Dendritic cell treated with granulocyte-macrophage colony-stimulating factor and Interleukin-4, amounts not matched to agents 40 ng/mL and 50 ng/mL, for 4 days (primary cell): ENCODE results near the gene ROCK2.

Experiments used
- H3K27ac Mint-ChIP-seq: one replicate; pipeline ENCODE4 v1.8.0; 2022; ENCODE audit warnings: mild to moderate bottlenecking, mixed read lengths
- H3K27me3 Mint-ChIP-seq: one replicate; pipeline ENCODE4 v1.8.0; 2022; ENCODE audit warnings: mild to moderate bottlenecking, mixed read lengths
- H3K36me3 Mint-ChIP-seq: one replicate; pipeline ENCODE4 v1.8.0; 2022; ENCODE audit warnings: low read depth, mixed read lengths
- H3K4me1 Mint-ChIP-seq: one replicate; pipeline ENCODE4 v1.8.0; 2022; ENCODE audit warnings: low read depth, mixed read lengths
- H3K4me3 Mint-ChIP-seq: one replicate; pipeline ENCODE4 v1.8.0; 2022; ENCODE audit warnings: mild to moderate bottlenecking, moderate library complexity, mixed read lengths
- H3K9me3 Mint-ChIP-seq: one replicate; pipeline ENCODE4 v1.8.0; 2022; ENCODE audit warnings: mixed read lengths
- intact Hi-C: fragments of 100-400 bp; cut with micrococcal nuclease; formaldehyde crosslinking; loops from one replicate; pipeline ENCODE4 v1.15.0; 2022

The ROCK2 gene

GRCh38 chr2:11321847-11322246 is 22.6 kb downstream of the ROCK2 start:
- intact Hi-C loops, result no loop called here
- H3K4me3 Mint-ChIP-seq, result no peak overlapping the region
- peaks cover 8% of the 10 kb centered on the region for H3K4me1 Mint-ChIP-seq
- no peak overlapping the region for H3K27ac Mint-ChIP-seq
- peaks cover 7% of the 10 kb centered on the region for H3K36me3 Mint-ChIP-seq
- H3K9me3 Mint-ChIP-seq, result no peaks in the 10 kb centered on the region
- no peaks in the 10 kb centered on the region for H3K27me3 Mint-ChIP-seq

- no peaks in the 10 kb centered on the region for H3K9me3 Mint-ChIP-seq
- H3K4me1 Mint-ChIP-seq, result peaks cover 8% of the 10 kb centered on the region
- intact Hi-C loops, result no loop called here
- H3K36me3 Mint-ChIP-seq, result peaks cover 7% of the 10 kb centered on the region
- H3K27me3 Mint-ChIP-seq, result no peaks in the 10 kb centered on the region
- H3K4me3 Mint-ChIP-seq, result no peak overlapping the region
- H3K27ac Mint-ChIP-seq, result no peak overlapping the region
Observed at GRCh38 chr2:11320698-11321492, 23.5 kb downstream of the ROCK2 start.

- no peak overlapping the region for H3K4me3 Mint-ChIP-seq
- no peaks in the 10 kb centered on the region for H3K27me3 Mint-ChIP-seq
- peaks cover 7% of the 10 kb centered on the region for H3K36me3 Mint-ChIP-seq
- H3K27ac Mint-ChIP-seq, result no peak overlapping the region
- no peaks in the 10 kb centered on the region for H3K9me3 Mint-ChIP-seq
- intact Hi-C loops, result no loop called here
- H3K4me1 Mint-ChIP-seq, result peaks cover 8% of the 10 kb centered on the region
Observed at GRCh38 chr2:11319939-11320338, 24.5 kb downstream of the ROCK2 start.

DNA sequence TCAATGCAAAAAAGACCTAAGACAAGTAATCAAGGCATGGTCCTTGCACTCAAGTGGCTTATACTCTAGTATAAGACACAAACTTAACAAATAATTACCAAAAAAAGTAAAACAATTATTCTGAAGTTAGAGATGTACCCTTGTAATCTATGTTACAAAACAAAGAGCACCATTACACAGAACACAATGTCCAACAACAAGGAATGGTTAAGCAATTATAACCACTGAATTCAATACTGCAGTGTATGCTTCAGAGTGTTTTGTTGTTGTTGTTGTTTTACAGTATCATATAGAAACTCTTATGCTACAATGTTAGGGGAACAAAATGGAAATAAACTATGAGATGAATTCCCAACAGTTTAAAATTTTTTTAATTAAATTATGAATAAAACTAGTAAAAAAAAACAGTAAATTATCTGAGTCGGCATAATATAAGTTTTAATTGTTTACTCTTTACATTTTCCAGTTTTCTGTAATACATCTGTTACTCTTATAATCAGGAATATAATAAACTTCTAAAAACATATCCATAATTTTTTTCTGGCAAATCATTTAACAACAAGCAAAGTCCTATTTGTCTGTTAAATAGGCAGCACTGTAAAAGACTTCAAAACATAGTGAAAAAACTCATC is 29.2 kb downstream of the ROCK2 start:
- Mint-ChIP-seq H3K9me3 (no peaks in the 10 kb centered on the region), H3K4me3 (no peak overlapping the region), H3K4me1 (peaks cover 13% of the 10 kb centered on the region), H3K27me3 (no peaks in the 10 kb centered on the region), H3K27ac (no peak overlapping the region), H3K36me3 (peaks cover 7% of the 10 kb centered on the region)
- intact Hi-C loops, result no loop called here

- no peaks in the 10 kb centered on the region for H3K9me3 Mint-ChIP-seq
- peaks cover 13% of the 10 kb centered on the region for H3K4me1 Mint-ChIP-seq
- intact Hi-C loops, result no loop called here
- no peak overlapping the region for H3K27ac Mint-ChIP-seq
- no peaks in the 10 kb centered on the region for H3K27me3 Mint-ChIP-seq
- no peak overlapping the region for H3K4me3 Mint-ChIP-seq
- peaks cover 7% of the 10 kb centered on the region for H3K36me3 Mint-ChIP-seq
Observed at GRCh38 chr2:11314487-11314886, 29.9 kb downstream of the ROCK2 start.

DNA sequence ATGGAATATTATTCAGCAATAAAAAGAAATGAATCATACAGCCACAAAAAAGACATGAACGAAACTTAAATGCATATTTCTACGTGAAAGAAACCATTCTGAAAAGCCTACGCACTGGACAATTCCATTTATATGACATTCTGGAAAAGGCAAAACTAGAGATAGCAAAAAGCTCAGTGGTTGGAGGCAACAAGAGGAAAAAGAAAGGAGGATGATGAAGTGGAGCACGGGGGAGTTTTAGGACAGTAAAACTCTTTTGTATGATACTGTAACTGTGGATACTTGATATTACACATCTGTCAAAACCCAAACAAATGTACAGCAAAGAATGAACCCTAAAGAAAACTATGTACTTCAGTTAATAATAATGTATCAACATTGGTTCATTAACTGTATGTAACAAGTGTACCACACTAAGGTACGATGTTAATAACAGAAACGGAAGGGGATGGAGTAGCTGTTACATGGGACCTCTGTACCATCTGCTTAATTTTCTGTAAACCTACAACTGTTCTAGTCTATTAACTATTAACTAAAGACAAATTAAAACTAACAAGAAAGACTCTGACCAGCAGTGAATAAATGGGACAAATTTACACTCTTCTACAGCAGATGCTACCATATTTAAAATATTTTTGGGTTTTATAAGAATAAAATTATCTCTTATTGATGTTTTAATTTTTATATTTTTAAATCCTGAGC is 31.5 kb downstream of the ROCK2 start:
- peaks cover 15% of the 10 kb centered on the region for H3K4me1 Mint-ChIP-seq
- no peaks in the 10 kb centered on the region for H3K27me3 Mint-ChIP-seq
- no peaks in the 10 kb centered on the region for H3K36me3 Mint-ChIP-seq
- no peak overlapping the region for H3K27ac Mint-ChIP-seq
- no peak overlapping the region for H3K4me3 Mint-ChIP-seq
- intact Hi-C loops, result no loop called here
- no peaks in the 10 kb centered on the region for H3K9me3 Mint-ChIP-seq

- H3K4me1 Mint-ChIP-seq, result peaks cover 29% of the 10 kb centered on the region
- H3K27me3 Mint-ChIP-seq, result no peaks in the 10 kb centered on the region
- H3K36me3 Mint-ChIP-seq, result no peaks in the 10 kb centered on the region
- H3K27ac Mint-ChIP-seq, result no peak overlapping the region
- no peaks in the 10 kb centered on the region for H3K9me3 Mint-ChIP-seq
- no peak overlapping the region for H3K4me3 Mint-ChIP-seq
- intact Hi-C loops, result no loop called here
Observed at GRCh38 chr2:11311543-11311942, 32.9 kb downstream of the ROCK2 start.

GRCh38 chr2:11310212-11310611 is 34.2 kb downstream of the ROCK2 start:
- Mint-ChIP-seq H3K27me3 (no peaks in the 10 kb centered on the region), H3K36me3 (no peaks in the 10 kb centered on the region), H3K4me1 (peaks cover 34% of the 10 kb centered on the region), H3K4me3 (no peak overlapping the region), H3K27ac (no peak overlapping the region), H3K9me3 (no peaks in the 10 kb centered on the region)
- intact Hi-C loops, result no loop called here

GRCh38 chr2:11309706-11310105 is 34.7 kb downstream of the ROCK2 start:
- Mint-ChIP-seq H3K4me1 (peaks cover 34% of the 10 kb centered on the region), H3K9me3 (no peaks in the 10 kb centered on the region), H3K4me3 (no peak overlapping the region), H3K27ac (no peak overlapping the region), H3K27me3 (no peaks in the 10 kb centered on the region), H3K36me3 (no peaks in the 10 kb centered on the region)
- intact Hi-C loops, result no loop called here

- Mint-ChIP-seq H3K4me3 (no peak overlapping the region), H3K27me3 (no peaks in the 10 kb centered on the region), H3K36me3 (no peaks in the 10 kb centered on the region), H3K4me1 (peaks cover 34% of the 10 kb centered on the region), H3K9me3 (no peaks in the 10 kb centered on the region), H3K27ac (no peak overlapping the region)
- intact Hi-C loops, result no loop called here
Observed at GRCh38 chr2:11307764-11308415, 36.5 kb downstream of the ROCK2 start.

DNA sequence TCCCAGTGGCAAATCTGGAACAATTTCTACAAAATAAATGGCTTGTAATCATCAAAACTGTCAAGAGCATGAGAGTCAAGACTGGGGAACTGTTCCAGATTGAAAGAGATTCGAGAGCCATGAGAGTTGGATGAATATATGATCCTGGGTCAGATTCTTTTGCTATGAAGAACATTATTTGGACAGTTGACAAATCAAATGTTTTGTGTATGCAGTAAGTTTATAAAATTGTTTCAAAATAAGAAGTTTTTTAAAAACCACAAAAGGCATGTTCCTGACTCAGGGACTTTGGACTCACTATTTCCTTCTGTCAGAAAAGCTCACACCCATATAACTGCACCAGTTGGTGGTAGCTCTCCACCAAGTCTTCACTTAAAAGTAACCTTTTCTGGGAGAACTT is 38.5 kb downstream of the ROCK2 start:
- H3K27ac Mint-ChIP-seq, result no peak overlapping the region
- H3K36me3 Mint-ChIP-seq, result no peaks in the 10 kb centered on the region
- no peak overlapping the region for H3K4me3 Mint-ChIP-seq
- intact Hi-C loops, result no loop called here
- peaks cover 24% of the 10 kb centered on the region for H3K4me1 Mint-ChIP-seq
- no peaks in the 10 kb centered on the region for H3K27me3 Mint-ChIP-seq
- no peaks in the 10 kb centered on the region for H3K9me3 Mint-ChIP-seq

DNA sequence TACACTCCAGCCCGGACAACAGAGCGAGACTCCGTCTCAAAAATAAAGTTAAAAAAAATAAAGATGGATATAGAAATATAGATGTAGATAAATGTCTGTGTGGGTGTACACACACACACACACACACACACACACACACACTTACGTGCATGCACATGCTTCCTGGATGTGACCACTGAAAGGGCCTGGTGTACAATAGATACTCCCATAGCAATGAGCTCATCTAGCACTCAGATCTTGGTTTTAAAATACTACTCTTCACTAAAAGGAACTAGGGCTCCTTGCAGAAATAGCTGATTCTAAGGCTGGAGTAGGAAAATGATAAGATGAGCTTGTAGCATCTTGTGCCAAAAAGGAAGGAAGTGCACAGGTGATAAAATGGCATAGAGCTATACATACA is 39.1 kb downstream of the ROCK2 start:
- no peaks in the 10 kb centered on the region for H3K9me3 Mint-ChIP-seq
- H3K4me1 Mint-ChIP-seq, result peaks cover 21% of the 10 kb centered on the region
- intact Hi-C loops, result no loop called here
- no peaks in the 10 kb centered on the region for H3K36me3 Mint-ChIP-seq
- H3K27ac Mint-ChIP-seq, result no peak overlapping the region
- no peaks in the 10 kb centered on the region for H3K27me3 Mint-ChIP-seq
- H3K4me3 Mint-ChIP-seq, result no peak overlapping the region

DNA sequence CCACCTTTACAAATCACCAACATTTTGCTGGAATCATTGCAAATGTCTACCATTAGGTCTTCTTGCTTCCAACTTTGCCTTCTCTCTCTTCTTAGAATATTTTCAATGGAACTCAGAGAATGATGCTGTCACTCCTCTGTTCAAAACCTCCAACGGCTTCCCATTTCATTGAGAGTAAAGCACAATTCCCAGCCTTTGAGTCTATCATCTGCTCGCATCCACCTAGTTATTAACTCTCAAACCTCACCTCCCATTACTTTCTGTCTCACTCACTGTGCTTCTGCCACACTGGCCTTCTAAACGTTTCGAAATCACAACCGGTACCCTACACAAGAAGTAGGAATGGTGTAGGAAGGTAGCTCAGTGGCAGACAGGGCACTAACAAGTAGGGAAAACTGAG is 40.0 kb downstream of the ROCK2 start:
- Mint-ChIP-seq H3K9me3 (no peaks in the 10 kb centered on the region), H3K27ac (no peak overlapping the region), H3K4me1 (peaks cover 24% of the 10 kb centered on the region), H3K4me3 (no peak overlapping the region), H3K36me3 (no peaks in the 10 kb centered on the region), H3K27me3 (no peaks in the 10 kb centered on the region)
- intact Hi-C loops, result no loop called here
